Liver (tissue), 9 donors: Measurements from ENCODE around the gene TTYH2. TPM values are rescaled to one million over a fixed set of nuclear protein-coding genes. Genes with fewer than 3 reads are reported as not detected.
"Not testable (repeated sequence)": the region's sequence is repeated elsewhere in the genome, so short reads cannot be mapped to it uniquely, and the experiment has no call there.

ENCODE experiments used
- DNase-seq: peaks from one replicate; pipeline ENCODE4 v3.0.0-alpha.2; 2017; ENCODE audit warnings: low spot score
- H3K27ac ChIP-seq, 2 donors: one replicate each; pipeline ENCODE4 v1.7.0; 2013; ENCODE audit warnings: inconsistent platforms in 2 of 2, low read length in 2 of 2, control low read depth in 1 of 2, low read depth in 1 of 2, mild to moderate bottlenecking in 1 of 2
- H3K27me3 ChIP-seq, 4 donors: one replicate each; pipeline versions ENCODE4 v1.6.1 to v1.7.0; 2013; ENCODE audit warnings: low read length in 3 of 4, inconsistent platforms in 1 of 4, mild to moderate bottlenecking in 1 of 4, moderate library complexity in 1 of 4; ENCODE audit not compliant: control insufficient read depth in 4 of 4, insufficient read depth in 4 of 4
- H3K36me3 ChIP-seq, 4 donors: one replicate each; pipeline versions ENCODE4 v1.6.1 to v1.7.0; 2013; ENCODE audit warnings: low read length in 3 of 4, mild to moderate bottlenecking in 3 of 4, low read depth in 1 of 4, moderate library complexity in 1 of 4; ENCODE audit not compliant: control insufficient read depth in 4 of 4, insufficient read depth in 3 of 4
- H3K4me1 ChIP-seq, 4 donors: one replicate each; pipeline versions ENCODE4 v1.6.1 to v1.7.0; 2013; ENCODE audit warnings: low read length in 3 of 4, mild to moderate bottlenecking in 3 of 4, moderate library complexity in 1 of 4; ENCODE audit not compliant: control insufficient read depth in 4 of 4, insufficient read depth in 4 of 4
- H3K4me3 ChIP-seq, 3 donors: one replicate each; pipeline versions ENCODE4 v1.6.1 to v1.7.0; 2013; ENCODE audit warnings: low read length in 3 of 3, control low read depth in 1 of 3, low read depth in 1 of 3, mild to moderate bottlenecking in 1 of 3
- H3K9ac ChIP-seq, 2 donors: one replicate each; pipeline ENCODE4 v1.7.0; 2013; ENCODE audit warnings: low read length in 2 of 2, mild to moderate bottlenecking in 2 of 2, moderate library complexity in 2 of 2, control low read depth in 1 of 2, low read depth in 1 of 2
- H3K9me3 ChIP-seq, 4 donors: one replicate each; pipeline versions ENCODE4 v1.6.1 to v1.7.0; 2013; ENCODE audit warnings: low read length in 3 of 4; ENCODE audit not compliant: control insufficient read depth in 4 of 4
- CTCF ChIP-seq: fragments of 150-350 bp; IDR thresholded peaks from 2 replicates; pipeline ENCODE4 v1.5.1; 2017; ENCODE audit warnings: improper control_type of control experiment, low read depth, low read length; ENCODE audit not compliant: missing input control
- EGR1 ChIP-seq, 2 donors: IDR thresholded peaks; 2 replicates each; pipeline ENCODE4 v1.6.1; 2016 to 2018; ENCODE audit warnings: antibody characterized with exemption in 2 of 2, low read depth in 2 of 2
- FOXA2 ChIP-seq: IDR thresholded peaks from 2 replicates; pipeline ENCODE4 v1.6.1; 2016; ENCODE audit warnings: antibody characterized with exemption
- GABPA ChIP-seq, 2 donors: IDR thresholded peaks in 1 of 2; conservative IDR thresholded peaks in 1 of 2; 2 replicates each; pipeline ENCODE4 v1.6.1; 2016; ENCODE audit warnings: antibody characterized with exemption in 2 of 2, mild to moderate bottlenecking in 1 of 2, moderate library complexity in 1 of 2
- HNF4G ChIP-seq: IDR thresholded peaks from 2 replicates; pipeline ENCODE4 v1.6.1; 2016; ENCODE audit warnings: antibody characterized with exemption
- JUND ChIP-seq, 2 donors: IDR thresholded peaks; 2 replicates each; pipeline ENCODE4 v1.6.1; 2016; ENCODE audit warnings: antibody characterized with exemption in 2 of 2
- MAX ChIP-seq: IDR thresholded peaks from 2 replicates; pipeline ENCODE4 v1.6.1; 2016; ENCODE audit warnings: antibody characterized with exemption
- SP1 ChIP-seq: IDR thresholded peaks from 2 replicates; pipeline ENCODE4 v1.6.1; 2018; ENCODE audit warnings: antibody characterized with exemption, mild to moderate bottlenecking
- TAF1 ChIP-seq: conservative IDR thresholded peaks from 2 replicates; pipeline ENCODE4 v1.6.1; 2016; ENCODE audit warnings: antibody characterized with exemption, mild to moderate bottlenecking
- YY1 ChIP-seq: IDR thresholded peaks from 2 replicates; pipeline ENCODE4 v1.6.1; 2016; ENCODE audit warnings: antibody characterized with exemption, mild to moderate bottlenecking
- WGBS: extraction: QIAGEN DNeasy Blood & Tissue Kit; methylation state at CpG from one replicate; pipeline ENCODE4 v1.1.7; 2013; 5-methylcytosine and 5-hydroxymethylcytosine counted together
- polyA plus RNA-seq, 2 donors: library from polyadenylated mRNA; stranded (reverse) in 1 of 2; unstranded in 1 of 2; fragments of 200-250 nt in 1 of 2; fragments of >200 nt in 1 of 2; fragmentation: Nextera tagmentation in 1 of 2; extraction: Ambion mirVana in 1 of 2; gene quantifications; one replicate each; pipeline versions ENCODE4 v1.2.1 to v1.2.3, GENCODE V29; 2013 to 2015
- total RNA-seq, 2 donors: library from RNA; depleted of rRNA; stranded (reverse); fragments of >200 nt; gene quantifications; one replicate each; pipeline ENCODE4 v1.2.3, GENCODE V29; 2014
- donor health status: healthy.
- donor health status: healthy.
- donor health status: healthy.
- donor health status: healthy.
- donor health status: healthy.

TTYH2 gene
- total and polyA plus RNA-seq, 4 donors: 0.40 to 2.4 (median 0.99) TPM

GRCh38 chr17:74185571-74186185, 27.7 kb upstream of the TTYH2 start (continued):
- no peak for TF ChIP-seq CTCF
- TF ChIP-seq YY1: no peak
- no peak for TF ChIP-seq TAF1

- Histone ChIP-seq H3K36me3 (no peaks in the 10 kb centered on the region), H3K9ac (no peak overlapping the region), H3K27me3 (no peaks in the 10 kb centered on the region), H3K27ac (no peak overlapping the region), H3K9me3 (no peaks in the 10 kb centered on the region), H3K4me1 (no peaks in the 10 kb centered on the region), H3K4me3 (no peak overlapping the region)
- WGBS: 91% methylated on average over 20 of the region's 20 CpGs
- TF ChIP-seq GABPA (IDR thresholded peaks at IDR 0.05 in 1 of 2, conservative IDR thresholded peaks at IDR 0.05 in 1 of 2): no peak
- no peak for TF ChIP-seq EGR1 (IDR thresholded peaks at IDR 0.05; ENCODE audit: low read depth in 2 of 2)
- no peak for DNase-seq
Measured at GRCh38 chr17:74186498-74186897, 26.9 kb upstream of the TTYH2 start.

DNA sequence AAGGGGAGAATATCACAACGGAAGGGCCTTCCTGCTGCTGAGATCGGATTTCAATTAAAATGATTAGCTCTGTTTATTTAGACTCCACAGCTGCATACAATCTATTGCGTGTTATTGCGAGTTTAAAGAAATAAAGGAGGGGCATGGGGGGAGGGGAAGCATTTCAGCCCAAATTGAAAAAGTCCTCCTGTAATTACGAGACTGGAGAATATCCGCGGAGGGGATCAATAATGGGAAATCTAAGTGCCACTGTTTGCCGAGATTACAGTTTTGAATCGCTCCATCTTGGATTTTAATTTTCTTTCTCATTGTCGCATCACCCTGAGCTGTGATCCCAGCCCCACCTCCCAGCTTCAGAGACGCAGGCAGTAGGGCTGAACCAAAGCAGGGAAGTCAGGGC, 25.6 kb upstream of the TTYH2 start:
- Histone ChIP-seq H3K4me1 (peaks cover 0 to under 1% (median 0%) of the 10 kb centered on the region in 4 donors), H3K36me3 (no peaks in the 10 kb centered on the region), H3K4me3 (no peak overlapping the region), H3K9ac (no peak overlapping the region), H3K27me3 (no peaks in the 10 kb centered on the region), H3K27ac (no peak overlapping the region), H3K9me3 (no peaks in the 10 kb centered on the region)
- DNase-seq: no peak
- 53% methylated on average over 11 of the region's 11 CpGs for WGBS
- no peak for TF ChIP-seq JUND (IDR thresholded peaks at IDR 0.05)
- TF ChIP-seq HNF4G: no peak
- no peak for TF ChIP-seq EGR1 (IDR thresholded peaks at IDR 0.05; ENCODE audit: low read depth in 2 of 2)
- TF ChIP-seq FOXA2: no peak
- no peak for TF ChIP-seq TAF1
- no peak for TF ChIP-seq MAX

GRCh38 chr17:74188687-74189086, 24.7 kb upstream of the TTYH2 start:
- not testable (repeated sequence) for H3K36me3 ChIP-seq, H3K27me3 ChIP-seq, H3K4me3 ChIP-seq, H3K9ac ChIP-seq, H3K9me3 ChIP-seq, DNase-seq, H3K4me1 ChIP-seq, H3K27ac ChIP-seq
- WGBS: 82% methylated on average over 4 of the region's 4 CpGs

DNA sequence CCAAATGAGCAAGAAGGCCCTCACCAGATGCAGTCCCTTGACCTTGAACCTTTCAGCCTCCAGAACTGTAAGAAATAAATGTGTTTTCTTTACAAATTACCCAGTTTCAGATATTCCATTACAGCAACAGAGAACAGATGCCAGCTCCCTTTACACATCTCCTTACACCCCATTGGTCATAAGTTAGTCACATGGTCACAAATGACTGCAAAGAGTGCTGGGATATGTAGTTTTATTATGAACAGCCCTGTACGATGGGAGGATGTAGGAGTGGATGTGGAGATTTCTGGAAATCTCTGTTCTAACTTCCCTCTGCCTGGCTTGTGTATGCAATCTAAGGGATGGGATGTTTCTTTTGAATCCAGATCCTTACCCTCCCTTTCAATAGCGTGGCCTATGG, 23.2 kb upstream of the TTYH2 start:
- Histone ChIP-seq H3K9ac (no peak overlapping the region), H3K27me3 (no peaks in the 10 kb centered on the region), H3K4me1 (peaks cover 0 to 5% (median 1%) of the 10 kb centered on the region in 4 donors), H3K4me3 (no peak overlapping the region), H3K27ac (no peak overlapping the region), H3K36me3 (no peaks in the 10 kb centered on the region), H3K9me3 (no peaks in the 10 kb centered on the region)
- TF ChIP-seq SP1: no peak
- DNase-seq: no peak
- WGBS: 39% methylated on average over 2 of the region's 2 CpGs
